A673 (cell line): ENCODE data around the gene COL16A1.

Source experiments
- EZH2 ChIP-seq: fragments of 200-600 bp; sonication (generic); IDR thresholded peaks from 2 replicates; pipeline ENCODE4 v1.6.1; 2017; ENCODE audit warnings: borderline replicate concordance, low read depth, mild to moderate bottlenecking, mixed read lengths, antibody characterized with exemption, low read length; ENCODE audit not compliant: poor library complexity, severe bottlenecking
- TF ChIP-seq, protein P1 (sequence below): fragments of 300-800, 200-600 bp; sonication (generic); conservative IDR thresholded peaks from 2 replicates; pipeline ENCODE4 v1.5.1; 2017; ENCODE audit warnings: low read depth, mild to moderate bottlenecking, antibody characterized with exemption, low read length, moderate library complexity, mixed read lengths

DNA sequence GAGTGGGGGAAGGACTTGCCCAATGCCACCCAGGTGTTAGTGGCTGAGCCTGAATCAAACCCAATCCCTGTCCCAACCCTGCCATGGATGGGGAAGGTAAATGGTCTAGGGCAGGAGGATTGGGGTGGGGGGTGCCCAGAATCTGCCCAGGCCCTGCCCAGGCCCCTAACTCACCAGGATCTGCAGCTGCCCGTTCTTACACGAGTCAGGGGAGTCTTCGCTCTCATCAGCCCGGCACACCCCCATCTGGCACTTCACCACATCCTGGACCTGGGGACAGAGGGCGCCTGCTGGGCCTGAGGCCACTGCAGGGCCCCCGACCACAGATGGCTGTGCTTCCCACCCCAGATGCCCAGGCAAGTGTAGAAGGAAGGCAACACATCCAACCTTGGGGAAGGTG lies 28.5 kb upstream of the COL16A1 start:
- TF ChIP-seq, protein P1, sequence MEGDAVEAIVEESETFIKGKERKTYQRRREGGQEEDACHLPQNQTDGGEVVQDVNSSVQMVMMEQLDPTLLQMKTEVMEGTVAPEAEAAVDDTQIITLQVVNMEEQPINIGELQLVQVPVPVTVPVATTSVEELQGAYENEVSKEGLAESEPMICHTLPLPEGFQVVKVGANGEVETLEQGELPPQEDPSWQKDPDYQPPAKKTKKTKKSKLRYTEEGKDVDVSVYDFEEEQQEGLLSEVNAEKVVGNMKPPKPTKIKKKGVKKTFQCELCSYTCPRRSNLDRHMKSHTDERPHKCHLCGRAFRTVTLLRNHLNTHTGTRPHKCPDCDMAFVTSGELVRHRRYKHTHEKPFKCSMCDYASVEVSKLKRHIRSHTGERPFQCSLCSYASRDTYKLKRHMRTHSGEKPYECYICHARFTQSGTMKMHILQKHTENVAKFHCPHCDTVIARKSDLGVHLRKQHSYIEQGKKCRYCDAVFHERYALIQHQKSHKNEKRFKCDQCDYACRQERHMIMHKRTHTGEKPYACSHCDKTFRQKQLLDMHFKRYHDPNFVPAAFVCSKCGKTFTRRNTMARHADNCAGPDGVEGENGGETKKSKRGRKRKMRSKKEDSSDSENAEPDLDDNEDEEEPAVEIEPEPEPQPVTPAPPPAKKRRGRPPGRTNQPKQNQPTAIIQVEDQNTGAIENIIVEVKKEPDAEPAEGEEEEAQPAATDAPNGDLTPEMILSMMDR: no peak
- no peak for TF ChIP-seq EZH2
